HG03175 (cell line): ENCODE results near the gene CD37.
"Not testable (repeated sequence)": the region's sequence is repeated elsewhere in the genome, so short reads cannot be mapped to it uniquely, and the experiment has no call there.

Experiments used
- ATAC-seq: cut with Tn5 transposase; IDR thresholded peaks from one replicate; pipeline ENCODE4 v1.9.1; 2021; ENCODE audit warnings: mild to moderate bottlenecking, moderate library complexity; ENCODE audit not compliant: unreplicated experiment

The CD37 gene

GRCh38 chr19:49373174-49373573 is 38.0 kb downstream of the CD37 start:
- not testable (repeated sequence) for ATAC-seq

- ATAC-seq, result no peak
Observed at GRCh38 chr19:49374665-49375434, 39.6 kb downstream of the CD37 start.

GRCh38 chr19:49378512-49378911 is 43.3 kb downstream of the CD37 start:
- ATAC-seq, result no peak

- ATAC-seq, result no peak
Observed at GRCh38 chr19:49380391-49380790, 45.2 kb downstream of the CD37 start.

- ATAC-seq, result no peak
Observed at GRCh38 chr19:49382639-49383038, 47.4 kb downstream of the CD37 start.

GRCh38 chr19:49383599-49383998 is 48.4 kb downstream of the CD37 start:
- ATAC-seq, result no peak

GRCh38 chr19:49387936-49388372 is 52.7 kb downstream of the CD37 start, which contains the start of gene KASH5:
KASH5 (plus strand) TSS chr19:49388249; CDS start chr19:49390884, 2,635 bp downstream.
- ATAC-seq, result no peak

- ATAC-seq, result no peak
Observed at GRCh38 chr19:49389406-49389805, 54.2 kb downstream of the CD37 start.
